Glutamatergic neuron (in vitro differentiated cells): Measurements from ENCODE around the gene KMT5B. TPM values are rescaled to one million over a fixed set of nuclear protein-coding genes. Genes with fewer than 3 reads are reported as not detected.

Experiments used
- DNase-seq: peaks from one replicate; pipeline ENCODE4 v3.0.0; 2022
- H3K27ac Mint-ChIP-seq: one replicate; pipeline ENCODE4 v1.8.0; 2020; ENCODE audit warnings: mild to moderate bottlenecking, mixed read lengths, inconsistent platforms; ENCODE audit not compliant: unreplicated experiment
- H3K27me3 Mint-ChIP-seq: one replicate; pipeline ENCODE4 v1.8.0; 2020; ENCODE audit warnings: mild to moderate bottlenecking, moderate library complexity, mixed read lengths, inconsistent platforms; ENCODE audit not compliant: unreplicated experiment
- H3K36me3 Mint-ChIP-seq: one replicate; pipeline ENCODE4 v1.8.0; 2020; ENCODE audit warnings: mild to moderate bottlenecking, mixed read lengths, inconsistent platforms; ENCODE audit not compliant: unreplicated experiment
- H3K4me1 Mint-ChIP-seq: one replicate; pipeline ENCODE4 v1.8.0; 2020; ENCODE audit warnings: mild to moderate bottlenecking, low read depth, mixed read lengths, inconsistent platforms; ENCODE audit not compliant: unreplicated experiment
- H3K4me3 Mint-ChIP-seq: one replicate; pipeline ENCODE4 v1.8.0; 2020; ENCODE audit warnings: mild to moderate bottlenecking, mixed read lengths, inconsistent platforms; ENCODE audit not compliant: unreplicated experiment
- H3K9me3 Mint-ChIP-seq: one replicate; pipeline ENCODE4 v1.8.0; 2020; ENCODE audit warnings: mild to moderate bottlenecking, moderate library complexity, mixed read lengths, inconsistent platforms; ENCODE audit not compliant: unreplicated experiment
- CTCF ChIP-seq: fragments of 200-600 bp; sonication (generic); IDR thresholded peaks from one replicate; pipeline ENCODE4 v1.5.0; 2021; ENCODE audit not compliant: partially characterized antibody, unreplicated experiment
- total RNA-seq: library from RNA; stranded (reverse); fragmentation: NEBNext Ultra II Directional; extraction: Animal tissue kit (Norgen Biotek cat#: 25700); gene quantifications from one replicate; pipeline ENCODE4 v1.2.1, GENCODE V29; 2021; ENCODE audit not compliant: unreplicated experiment

The KMT5B gene
- total RNA-seq, 1 donor from 2014 or later, result 77.4 TPM

GRCh38 chr11:68199295-68199987, 13.7 kb downstream of the KMT5B start:
- H3K27me3 Mint-ChIP-seq, result peaks cover 2% of the 10 kb centered on the region
- no peak for DNase-seq
- H3K4me1 Mint-ChIP-seq, result peaks cover 33% of the 10 kb centered on the region
- H3K27ac Mint-ChIP-seq, result peak overlapping the region; percentile 34
- H3K36me3 Mint-ChIP-seq, result no peaks in the 10 kb centered on the region
- no peak overlapping the region for H3K4me3 Mint-ChIP-seq
- TF ChIP-seq CTCF, result no peak
- H3K9me3 Mint-ChIP-seq, result no peaks in the 10 kb centered on the region

DNA sequence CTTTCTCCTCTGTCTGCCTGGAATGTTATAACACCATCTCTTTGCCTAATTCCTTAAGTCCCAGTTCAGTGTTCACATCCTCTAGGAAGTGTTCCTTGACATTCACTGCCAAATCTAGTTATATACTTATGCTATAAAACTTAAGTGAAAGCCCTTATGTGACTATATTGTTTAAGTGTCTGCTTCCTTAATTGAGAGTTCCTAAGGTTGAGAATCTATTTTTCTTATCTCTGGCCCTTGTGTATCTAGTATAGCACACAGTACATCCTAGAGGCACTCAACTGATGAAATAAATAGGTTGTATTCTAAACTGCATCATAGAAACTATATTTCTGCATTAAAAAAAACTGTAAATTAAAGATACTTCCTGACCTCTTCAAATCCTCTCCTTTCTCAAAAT, 16.9 kb downstream of the KMT5B start:
- H3K36me3 Mint-ChIP-seq, result no peaks in the 10 kb centered on the region
- peaks cover 29% of the 10 kb centered on the region for H3K4me1 Mint-ChIP-seq
- H3K9me3 Mint-ChIP-seq, result no peaks in the 10 kb centered on the region
- TF ChIP-seq CTCF, result no peak
- peaks cover 2% of the 10 kb centered on the region for H3K27me3 Mint-ChIP-seq
- H3K27ac Mint-ChIP-seq, result no peak overlapping the region
- DNase-seq, result no peak
- H3K4me3 Mint-ChIP-seq, result no peak overlapping the region

GRCh38 chr11:68194675-68195294, 18.3 kb downstream of the KMT5B start:
- no peak for DNase-seq
- no peak overlapping the region for H3K27ac Mint-ChIP-seq

GRCh38 chr11:68193018-68193417, 20.1 kb downstream of the KMT5B start:
- peaks cover 2% of the 10 kb centered on the region for H3K27me3 Mint-ChIP-seq
- no peak overlapping the region for H3K27ac Mint-ChIP-seq
- DNase-seq, result no peak
- H3K9me3 Mint-ChIP-seq, result no peaks in the 10 kb centered on the region
- no peak for TF ChIP-seq CTCF
- H3K36me3 Mint-ChIP-seq, result no peaks in the 10 kb centered on the region
- H3K4me1 Mint-ChIP-seq, result peaks cover 8% of the 10 kb centered on the region
- H3K4me3 Mint-ChIP-seq, result no peak overlapping the region

More at GRCh38 chr11:68194675-68195294, 18.3 kb downstream of the KMT5B start:
- Mint-ChIP-seq H3K36me3 (no peaks in the 10 kb centered on the region), H3K4me3 (no peak overlapping the region), H3K4me1 (peaks cover 18% of the 10 kb centered on the region), H3K27me3 (peaks cover 2% of the 10 kb centered on the region), H3K9me3 (no peaks in the 10 kb centered on the region)
- TF ChIP-seq CTCF, result no peak
